ENCODE measurements around the gene TSHR. TPM values are rescaled to one million over a fixed set of nuclear protein-coding genes. Genes with fewer than 3 reads are reported as not detected.
"Not testable (repeated sequence)": the region's sequence is repeated elsewhere in the genome, so short reads cannot be mapped to it uniquely, and the experiment has no call there.

Gene TSHR
- total RNA-seq (ENCODE audit: insufficient read depth, low replicate concordance): 13.0 TPM

- no peak for DNase-seq (ENCODE audit: low spot score)
These were observed at the start of gene TSHR for GRCh38 chr14:80955416-80955941. Gene TSHR (plus strand): TSS chr14:80955621. CDS start chr14:80955681, 60 bp downstream.

- DNase-seq (ENCODE audit: low spot score): no peak
These were observed 49.1 kb upstream of the TSHR start for GRCh38 chr14:80906336-80906735.

DNA sequence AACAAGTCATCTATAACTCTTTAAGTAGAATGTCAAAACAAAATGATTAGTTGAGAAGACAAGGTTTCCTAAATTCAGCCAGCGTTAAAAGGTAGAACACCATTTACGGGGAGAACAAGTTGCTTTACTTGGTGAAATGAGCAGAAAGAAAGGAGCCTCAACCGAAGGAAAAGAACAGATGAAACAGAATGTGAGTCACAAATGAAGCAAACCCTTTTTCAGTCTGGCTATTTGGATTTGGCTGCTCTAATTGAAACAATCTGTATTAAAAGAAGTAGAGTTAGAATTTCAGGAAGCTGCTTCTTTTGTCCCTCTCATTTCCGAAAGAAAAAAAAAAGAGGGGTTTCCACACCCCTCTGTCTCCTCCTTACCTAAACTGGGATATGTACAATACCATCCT, 48.5 kb upstream of the TSHR start:
- DNase-seq (ENCODE audit: low spot score): no peak

DNA sequence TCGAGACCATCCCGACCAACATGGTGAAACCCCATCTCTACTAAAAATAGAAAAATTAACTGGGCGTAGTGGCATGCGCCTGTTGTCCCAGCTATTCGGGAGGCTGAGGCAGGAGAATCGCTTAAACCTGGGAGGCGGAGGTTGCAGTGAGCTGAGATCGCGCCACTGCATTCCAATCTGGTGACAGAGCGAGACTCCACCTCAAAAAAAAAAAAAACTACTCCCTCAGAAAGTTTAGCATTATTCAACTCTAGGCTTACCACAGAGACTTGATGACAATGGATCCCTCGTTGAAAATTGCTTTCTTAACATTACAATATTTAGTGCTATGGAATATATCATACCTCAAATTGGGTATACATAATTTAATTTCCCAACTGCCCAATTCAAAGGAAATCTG, 43.4 kb upstream of the TSHR start:
- not testable (repeated sequence) for DNase-seq (ENCODE audit: low spot score)

DNA sequence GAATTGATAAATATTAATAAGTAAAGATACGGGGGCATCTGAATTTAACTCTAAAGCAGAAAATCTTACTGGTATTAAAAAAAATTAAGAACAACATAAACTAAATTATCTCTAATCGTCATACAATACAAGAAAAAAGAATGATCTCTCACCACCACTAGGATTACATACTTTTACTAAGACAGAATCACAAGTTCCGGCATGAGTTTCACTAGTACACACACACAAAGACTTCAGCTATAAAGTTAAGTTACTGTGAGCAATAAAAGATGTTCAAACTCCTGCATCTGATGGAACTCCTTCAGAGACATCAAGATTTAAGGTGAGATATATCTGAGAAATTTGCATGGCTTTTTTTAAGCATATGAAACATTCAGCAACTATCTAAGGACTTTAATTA, 35.8 kb upstream of the TSHR start:
- no peak for DNase-seq (ENCODE audit: low spot score)

- no peak for DNase-seq (ENCODE audit: low spot score)
These were observed 32.1 kb upstream of the TSHR start for GRCh38 chr14:80923368-80923767.

DNA sequence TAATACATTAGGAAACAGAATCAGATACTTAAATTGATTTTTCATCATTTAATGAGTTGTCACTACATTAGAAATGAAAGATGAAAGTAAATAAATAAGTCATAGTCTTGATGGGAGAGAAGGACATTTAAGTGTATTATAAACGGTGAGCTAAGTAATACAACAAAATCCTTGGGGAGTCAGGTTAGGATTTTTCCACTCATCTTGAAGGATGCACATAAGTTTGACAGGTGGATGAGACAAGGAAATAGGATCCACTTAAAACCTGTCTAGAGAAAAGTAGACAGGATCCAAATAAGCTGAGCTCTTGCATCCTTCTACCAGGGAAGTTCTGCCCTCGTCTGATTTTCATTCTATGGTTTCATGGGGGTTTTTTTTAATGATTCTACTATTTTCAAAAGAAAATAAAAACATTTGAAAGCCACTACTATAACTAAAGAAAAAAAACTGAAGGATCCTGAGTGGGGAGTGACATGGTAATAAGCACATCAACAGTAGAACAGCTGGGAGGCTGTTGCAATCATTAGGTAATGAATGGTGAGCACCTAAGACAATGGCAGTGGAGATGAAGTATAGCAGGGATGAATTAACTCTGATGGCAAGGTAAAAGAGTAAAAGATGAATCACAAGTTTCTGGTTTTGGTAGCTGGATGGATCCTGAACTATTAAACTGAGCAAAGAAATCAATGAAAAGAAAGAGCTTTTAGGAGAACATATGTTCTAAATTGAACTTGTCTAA, 30.9 kb upstream of the TSHR start:
- no peak for DNase-seq (ENCODE audit: low spot score)

DNA sequence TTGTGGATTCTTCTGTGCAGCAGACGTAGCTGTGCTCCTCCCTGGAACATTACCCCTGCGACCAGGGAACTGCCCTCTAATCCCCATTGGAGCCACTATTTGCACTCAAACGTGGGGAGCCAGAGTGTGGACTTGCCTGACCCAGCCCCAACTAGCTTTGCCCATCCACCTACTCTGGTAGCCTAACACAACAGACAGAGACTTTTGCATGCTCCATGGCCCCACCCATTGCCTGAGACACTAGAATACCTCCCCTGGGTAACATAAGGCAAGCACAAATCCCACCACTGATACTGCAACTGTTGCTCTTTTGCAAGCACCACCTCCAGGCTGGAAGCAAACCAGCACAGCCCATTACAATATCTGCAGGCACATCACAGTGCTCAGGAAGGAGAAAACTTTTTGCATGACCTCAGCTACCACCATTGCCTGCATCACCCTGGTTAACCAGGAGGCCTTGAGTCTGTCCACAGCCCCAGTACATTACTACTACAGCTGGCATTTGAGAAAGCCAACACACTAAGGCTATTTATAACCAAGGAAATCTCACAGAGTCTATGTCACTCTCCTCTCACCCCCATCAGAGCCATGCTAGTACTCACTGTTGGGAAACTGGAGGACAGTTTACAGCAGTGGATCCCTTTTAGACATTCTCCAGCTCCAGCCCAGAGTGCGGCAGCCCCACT, 28.9 kb upstream of the TSHR start:
- DNase-seq (ENCODE audit: low spot score): no peak

GRCh38 chr14:80927083-80927989, 28.1 kb upstream of the TSHR start:
- no peak for DNase-seq (ENCODE audit: low spot score)

GRCh38 chr14:80930095-80930494, 25.3 kb upstream of the TSHR start:
- DNase-seq (ENCODE audit: low spot score): no peak

- DNase-seq (ENCODE audit: low spot score): no peak
These were observed 24.5 kb upstream of the TSHR start for GRCh38 chr14:80930836-80931389.

DNA sequence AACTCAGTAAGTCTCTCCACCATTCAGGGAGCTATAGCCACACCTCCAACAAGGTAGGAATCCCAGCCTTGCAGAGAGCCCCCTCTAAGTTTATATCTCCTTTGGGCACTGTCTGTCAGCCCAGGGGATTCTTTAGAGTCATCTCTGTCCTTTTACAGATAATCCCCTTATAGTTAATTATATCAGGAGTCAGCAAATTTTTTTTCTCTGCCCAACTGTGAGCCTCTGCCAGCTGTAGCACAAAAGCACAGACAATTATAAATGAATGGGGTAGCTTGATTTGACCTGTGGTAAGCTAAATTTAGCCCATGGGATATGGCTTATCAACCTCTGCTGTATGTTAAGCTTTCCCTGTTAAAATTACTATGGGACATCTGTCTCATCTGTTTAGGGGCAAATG, 22.1 kb upstream of the TSHR start:
- DNase-seq (ENCODE audit: low spot score): no peak

- DNase-seq (ENCODE audit: low spot score): no peak
These were observed 21.7 kb upstream of the TSHR start for GRCh38 chr14:80933686-80934085.

DNA sequence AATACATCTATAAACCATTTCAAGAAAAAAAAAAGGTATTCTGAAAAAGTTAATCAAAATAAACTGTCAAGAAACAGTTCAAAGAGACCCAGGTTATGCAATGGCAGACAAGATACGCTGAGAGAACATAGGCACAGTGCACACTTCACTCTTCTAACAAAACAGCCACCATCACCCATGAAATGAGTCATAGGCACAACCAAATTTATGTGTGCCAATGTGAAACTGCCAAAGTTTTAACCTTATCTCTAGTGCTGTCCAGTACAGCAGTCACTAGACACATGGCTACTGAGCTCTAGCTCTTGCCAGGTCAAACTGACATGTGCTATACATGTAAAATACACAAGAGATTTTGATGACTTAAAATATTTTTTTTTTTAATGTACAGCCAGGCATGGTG, 15.3 kb upstream of the TSHR start:
- DNase-seq (ENCODE audit: low spot score): no peak

DNA sequence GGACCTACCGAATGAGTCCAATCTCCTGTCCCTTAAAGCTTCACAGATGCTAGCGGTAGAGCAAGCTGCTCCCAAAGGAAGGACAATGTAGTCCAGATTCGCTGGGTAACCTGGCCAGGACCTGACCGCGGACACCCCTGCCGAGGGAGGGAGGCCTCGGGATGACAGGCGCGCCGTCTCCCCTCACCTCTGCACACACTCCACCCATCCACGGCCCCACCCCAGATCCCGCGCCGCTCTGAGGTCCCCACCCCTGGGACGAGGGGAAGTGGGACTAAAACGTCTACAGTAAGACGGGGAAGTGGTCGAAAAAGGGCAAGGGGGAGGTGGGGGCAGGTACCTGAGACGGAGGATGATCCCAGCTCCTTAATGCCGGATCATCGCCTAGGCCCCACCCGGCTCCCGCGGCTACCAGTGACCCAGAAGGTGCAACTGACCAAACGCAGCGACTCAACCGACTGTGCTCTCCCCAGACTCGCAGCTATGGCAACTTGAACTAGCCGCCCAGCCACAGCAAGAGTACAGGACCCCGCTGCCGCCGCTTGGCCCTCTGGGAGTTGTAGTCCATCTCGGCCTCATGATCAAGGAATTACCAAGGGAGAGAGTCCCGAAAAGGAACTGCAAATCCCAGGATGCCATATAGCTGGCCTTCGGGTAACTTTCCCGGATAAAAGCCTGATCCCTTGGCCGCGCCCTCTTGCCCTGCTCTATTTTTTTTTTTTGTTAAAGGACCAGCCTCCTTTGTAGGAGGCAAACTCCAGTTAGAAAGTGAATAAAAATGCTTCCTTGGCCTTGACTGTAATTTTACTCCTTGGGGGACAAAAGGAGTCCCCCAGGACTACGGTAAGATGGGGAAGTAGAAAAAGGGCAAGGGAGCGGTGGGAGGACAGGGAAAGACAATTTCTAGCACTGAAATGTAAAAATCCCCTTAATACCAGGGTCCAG, 13.9 kb upstream of the TSHR start, which contains the start of gene CEP128:
CEP128 (minus strand) TSS at position 498 of the 945 bp plus-strand sequence.
- peak; percentile 99 for DNase-seq (ENCODE audit: low spot score)

DNA sequence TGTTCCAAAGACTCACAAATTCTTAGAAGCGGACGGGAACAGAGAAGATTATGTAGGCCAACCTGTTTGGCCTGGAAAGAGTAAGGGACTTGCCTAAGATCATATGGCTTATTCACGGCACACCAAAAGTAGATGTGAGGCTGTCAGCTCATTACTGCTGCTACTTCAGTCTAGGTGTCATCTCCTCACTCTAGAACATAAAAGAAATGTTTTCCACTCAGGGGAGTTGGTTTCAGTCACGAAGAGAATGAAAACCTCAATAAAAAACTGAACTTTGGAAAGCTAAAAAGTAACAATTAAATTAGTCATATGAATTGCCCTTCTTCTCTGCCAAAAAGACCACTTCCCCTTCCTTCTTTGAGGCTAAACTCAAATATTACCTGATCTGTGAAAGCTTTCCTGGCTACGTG, 13.2 kb upstream of the TSHR start:
- DNase-seq (ENCODE audit: low spot score): no peak

DNA sequence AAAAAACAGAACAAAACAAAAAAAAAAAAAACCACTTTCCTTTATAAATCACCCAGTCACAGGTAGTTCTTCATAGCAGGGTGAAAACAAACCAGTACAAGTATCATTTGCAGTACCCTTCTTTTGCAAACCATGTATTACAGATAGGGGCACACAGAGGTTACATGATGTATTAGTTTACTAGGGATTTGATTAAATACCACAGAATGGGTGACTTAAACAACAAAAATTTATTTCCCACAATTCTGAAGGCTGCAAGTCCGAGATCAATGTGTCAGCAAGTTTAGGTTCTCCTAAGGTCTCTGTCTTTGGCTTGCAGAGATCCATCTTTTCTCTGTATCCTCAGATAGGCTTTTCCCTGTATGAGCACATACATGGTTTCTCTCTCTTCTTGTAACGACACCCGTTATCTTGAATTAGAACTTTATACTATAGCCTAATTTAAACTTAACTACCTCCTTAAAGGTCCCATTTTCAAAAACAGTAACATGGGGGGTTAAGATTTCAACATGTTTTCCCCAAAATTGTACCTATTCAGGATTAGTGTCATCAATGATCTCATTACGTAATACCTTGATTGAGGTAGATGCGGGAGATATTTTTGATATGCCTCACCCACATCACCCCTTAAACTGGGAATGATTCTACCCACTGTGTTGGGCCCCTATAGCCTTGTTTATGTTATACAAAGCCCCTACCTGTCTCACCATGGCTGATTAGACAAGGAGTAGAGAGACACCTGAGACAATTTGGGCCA, 10.4 kb upstream of the TSHR start:
- DNase-seq (ENCODE audit: low spot score): no peak

DNA sequence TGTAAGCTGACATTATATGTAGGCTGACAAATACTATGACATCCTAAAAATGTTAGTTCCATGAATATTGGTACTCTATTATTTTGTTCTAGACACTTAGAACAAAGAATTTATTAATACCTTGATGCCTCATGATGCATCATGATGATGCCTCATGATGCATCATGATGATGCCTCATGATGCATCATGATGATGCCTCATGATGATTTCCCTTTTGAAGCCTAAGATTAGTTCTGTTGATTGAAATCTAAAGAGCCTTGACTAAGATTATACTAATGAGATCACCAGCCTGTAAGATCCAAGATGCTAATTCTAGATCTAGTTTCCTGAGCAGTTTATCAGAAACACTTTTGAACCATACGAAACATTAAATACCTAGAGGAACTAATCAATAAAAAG, 9.2 kb upstream of the TSHR start:
- DNase-seq (ENCODE audit: low spot score): no peak

DNA sequence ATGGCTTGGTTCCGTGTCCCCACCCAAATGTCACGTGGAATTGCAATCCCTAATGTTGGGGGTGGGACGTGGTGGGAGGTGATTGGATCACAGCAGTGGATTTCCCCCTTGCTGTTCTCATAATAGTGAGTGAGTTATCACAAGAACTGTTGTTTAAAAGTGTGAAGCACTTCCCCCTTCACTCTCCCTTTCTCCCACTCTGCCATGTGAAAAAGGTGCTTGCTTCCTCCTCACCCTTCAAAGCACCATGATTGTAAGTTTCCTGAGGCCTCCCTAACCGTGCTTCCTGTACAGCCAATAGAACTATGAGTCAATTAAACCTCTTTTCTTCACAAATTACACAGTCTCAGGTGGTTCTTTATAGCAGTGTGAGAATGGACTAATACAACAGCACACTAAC, 8.6 kb upstream of the TSHR start:
- DNase-seq (ENCODE audit: low spot score): no peak

GRCh38 chr14:80948291-80948690, 7.1 kb upstream of the TSHR start:
- DNase-seq (ENCODE audit: low spot score): no peak
